Gastroesophageal sphincter (tissue), 4 donors: Measurements from ENCODE around the gene HIP1. TPM values are rescaled to one million over a fixed set of nuclear protein-coding genes. Genes with fewer than 3 reads are reported as not detected.

ENCODE experiments used
- ATAC-seq: fragments of 150-250 bp; one replicate; pipeline ENCODE4 v1.9.1; 2016; ENCODE audit warnings: mild to moderate bottlenecking, moderate library complexity
- H3K27ac ChIP-seq, 4 donors: fragments of 200-600 bp; sonication (generic) in 3 of 4; 1 replicate in 3 of 4; 2 replicates in 1 of 4; pipeline ENCODE4 v1.5.1; 2016 to 2019
- H3K27me3 ChIP-seq: fragments of 200-600 bp; sonication (generic); one replicate; pipeline ENCODE4 v1.5.1; 2019
- H3K36me3 ChIP-seq, 2 donors: fragments of 200-600 bp; sonication (generic); one replicate each; pipeline ENCODE4 v1.5.1; 2019; ENCODE audit warnings: control low read depth in 1 of 2
- H3K4me1 ChIP-seq, 3 donors: fragments of 200-600 bp; sonication (generic); 1 replicate in 2 of 3; 2 replicates in 1 of 3; pipeline ENCODE4 v1.5.1; 2016 to 2019; ENCODE audit warnings: control low read depth in 2 of 3
- H3K4me3 ChIP-seq, 2 donors: fragments of 200-600 bp; sonication (generic); one replicate each; pipeline ENCODE4 v1.5.1; 2019; ENCODE audit warnings: mild to moderate bottlenecking in 1 of 2, moderate library complexity in 1 of 2
- H3K9me3 ChIP-seq, 3 donors: fragments of 200-600 bp; sonication (generic); one replicate each; pipeline ENCODE4 v1.5.1; 2017 to 2019; ENCODE audit warnings: control low read depth in 2 of 3
- EP300 ChIP-seq: sonication (generic); formaldehyde crosslinking; IDR thresholded peaks from one replicate; pipeline ENCODE4 v1.6.1; 2017; ENCODE audit warnings: antibody characterized with exemption, mild to moderate bottlenecking
- POLR2A ChIP-seq, 2 donors: fragments of 450-650 bp; IDR thresholded peaks; one replicate each; pipeline ENCODE4 v1.6.1; 2017; ENCODE audit warnings: antibody characterized with exemption in 2 of 2, mild to moderate bottlenecking in 2 of 2, moderate library complexity in 1 of 2
- POLR2AphosphoS5 ChIP-seq: sonication (generic); formaldehyde crosslinking; IDR thresholded peaks from one replicate; pipeline ENCODE4 v1.6.1; 2017; ENCODE audit warnings: antibody characterized with exemption
- WGBS, 2 donors: methylation state at CpG; one replicate each; pipeline ENCODE4 v1.1.5; 2018; ENCODE audit warnings: low coverage in 1 of 2; 5-methylcytosine and 5-hydroxymethylcytosine counted together
- total RNA-seq, 4 donors: library from RNA; depleted of rRNA; stranded (reverse); fragments of >200 nt; gene quantifications; one replicate each; pipeline ENCODE4 v1.1.0, GENCODE V29; 2016
- TF ChIP-seq, protein P1 (sequence below), 4 experiments: fragments of 200-600 bp in 2 of 4; fragments of 450-650 bp in 2 of 4; sonication (generic) in 1 of 4; IDR thresholded peaks; one replicate each; pipeline ENCODE4 v1.5.1; 2017 to 2019; ENCODE audit warnings: antibody characterized with exemption in 4 of 4, mild to moderate bottlenecking in 2 of 4, moderate library complexity in 2 of 4

HIP1 gene
- total RNA-seq, 4 donors from 2014 or later: 12.3 to 32.6 (median 22.6) TPM

DNA sequence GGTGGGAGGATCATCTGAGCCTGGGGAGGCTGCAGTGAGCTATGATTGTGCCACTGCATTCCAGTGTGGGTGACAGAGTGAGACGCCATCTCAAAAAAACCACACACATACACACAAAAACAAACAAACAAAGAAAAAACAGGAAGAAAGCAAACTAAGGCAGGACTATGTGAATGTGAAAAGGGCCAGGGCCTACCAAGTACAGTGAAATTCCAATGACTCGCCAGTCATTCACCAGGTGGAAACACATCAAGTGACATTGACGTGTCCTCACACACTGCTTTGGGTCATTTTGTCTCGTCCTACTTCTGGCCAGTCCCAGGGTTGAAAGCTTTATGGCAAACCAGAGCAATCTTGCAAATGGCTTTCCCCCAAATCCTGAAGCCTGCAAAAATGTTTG lies 79.9 kb downstream of the HIP1 start:
- Histone ChIP-seq H3K4me3 (no peak overlapping the region), H3K36me3 (no peaks in the 10 kb centered on the region), H3K4me1 (no peaks in the 10 kb centered on the region), H3K27ac (peak overlapping the region in 1 of 4 donors; percentile 14), H3K27me3 (no peaks in the 10 kb centered on the region), H3K9me3 (no peaks in the 10 kb centered on the region)
- WGBS, 2 donors: 89 to 94% methylated on average over 4 of the region's 4 CpGs
- no peak for TF ChIP-seq EP300
- TF ChIP-seq, protein P1, sequence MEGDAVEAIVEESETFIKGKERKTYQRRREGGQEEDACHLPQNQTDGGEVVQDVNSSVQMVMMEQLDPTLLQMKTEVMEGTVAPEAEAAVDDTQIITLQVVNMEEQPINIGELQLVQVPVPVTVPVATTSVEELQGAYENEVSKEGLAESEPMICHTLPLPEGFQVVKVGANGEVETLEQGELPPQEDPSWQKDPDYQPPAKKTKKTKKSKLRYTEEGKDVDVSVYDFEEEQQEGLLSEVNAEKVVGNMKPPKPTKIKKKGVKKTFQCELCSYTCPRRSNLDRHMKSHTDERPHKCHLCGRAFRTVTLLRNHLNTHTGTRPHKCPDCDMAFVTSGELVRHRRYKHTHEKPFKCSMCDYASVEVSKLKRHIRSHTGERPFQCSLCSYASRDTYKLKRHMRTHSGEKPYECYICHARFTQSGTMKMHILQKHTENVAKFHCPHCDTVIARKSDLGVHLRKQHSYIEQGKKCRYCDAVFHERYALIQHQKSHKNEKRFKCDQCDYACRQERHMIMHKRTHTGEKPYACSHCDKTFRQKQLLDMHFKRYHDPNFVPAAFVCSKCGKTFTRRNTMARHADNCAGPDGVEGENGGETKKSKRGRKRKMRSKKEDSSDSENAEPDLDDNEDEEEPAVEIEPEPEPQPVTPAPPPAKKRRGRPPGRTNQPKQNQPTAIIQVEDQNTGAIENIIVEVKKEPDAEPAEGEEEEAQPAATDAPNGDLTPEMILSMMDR (IDR thresholded peaks at IDR 0.05): no peak
- TF ChIP-seq POLR2AphosphoS5: no peak
- TF ChIP-seq POLR2A (IDR thresholded peaks at IDR 0.05): no peak
- no peak for ATAC-seq

DNA sequence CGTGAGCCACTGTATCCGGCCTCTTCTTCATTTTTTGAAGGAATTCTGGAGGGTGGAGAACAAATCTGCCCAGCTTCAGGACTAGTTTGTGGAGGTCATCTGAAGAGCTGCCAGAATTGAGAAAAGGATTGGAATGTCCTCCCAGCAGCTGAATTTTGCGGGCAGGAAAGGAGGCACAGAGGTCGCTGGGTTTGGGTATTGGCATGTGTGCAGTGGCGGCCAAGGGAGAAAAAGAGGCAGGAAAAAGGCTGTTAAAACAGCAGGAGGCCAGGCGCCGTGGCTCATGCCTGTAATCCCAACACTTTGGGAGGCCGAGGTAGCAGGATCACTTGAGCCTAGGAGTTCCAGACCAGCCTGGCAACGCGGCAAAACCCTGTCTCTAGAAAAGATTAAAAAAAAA lies 80.4 kb downstream of the HIP1 start:
- Histone ChIP-seq H3K9me3 (no peaks in the 10 kb centered on the region), H3K4me1 (no peaks in the 10 kb centered on the region), H3K27me3 (no peaks in the 10 kb centered on the region), H3K36me3 (no peaks in the 10 kb centered on the region), H3K4me3 (no peak overlapping the region), H3K27ac (peak overlapping the region in 1 of 4 donors; percentile 14)
- 82 to 87% methylated on average over 4 to 8 of the region's 10 CpGs for WGBS, 2 donors
- ATAC-seq: no peak
- no peak for TF ChIP-seq POLR2AphosphoS5
- TF ChIP-seq, protein P1 (IDR thresholded peaks at IDR 0.05): no peak
- TF ChIP-seq EP300: no peak

DNA sequence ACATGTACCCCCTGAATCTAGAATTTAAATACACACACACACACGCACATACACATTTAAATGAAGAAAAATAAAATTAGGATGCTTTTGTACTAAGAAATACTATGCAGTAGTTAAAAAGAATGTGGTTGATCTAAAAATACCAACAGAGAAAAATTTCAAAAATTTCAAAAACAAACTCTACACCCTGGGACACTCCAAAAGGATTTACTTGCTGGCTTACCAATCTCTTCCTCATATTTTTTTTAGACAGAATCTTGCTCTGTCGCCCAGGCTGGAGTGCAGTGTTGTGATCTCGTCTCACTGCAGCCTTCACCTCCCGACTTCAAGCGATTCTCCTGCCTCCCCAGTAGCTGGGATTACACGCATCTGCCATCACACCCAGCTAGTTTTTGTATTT lies 80.9 kb downstream of the HIP1 start:
- Histone ChIP-seq H3K27me3 (no peaks in the 10 kb centered on the region), H3K9me3 (no peaks in the 10 kb centered on the region), H3K4me3 (no peak overlapping the region), H3K27ac (peak overlapping the region in 1 of 4 donors; percentile 14), H3K4me1 (no peaks in the 10 kb centered on the region), H3K36me3 (no peaks in the 10 kb centered on the region)
- 67 to 79% methylated on average over 6 of the region's 6 CpGs for WGBS, 2 donors
- TF ChIP-seq, protein P1 (IDR thresholded peaks at IDR 0.05): no peak
- TF ChIP-seq POLR2AphosphoS5 (no peak), POLR2A (IDR thresholded peaks at IDR 0.05) (no peak), EP300 (no peak)
- no peak for ATAC-seq

DNA sequence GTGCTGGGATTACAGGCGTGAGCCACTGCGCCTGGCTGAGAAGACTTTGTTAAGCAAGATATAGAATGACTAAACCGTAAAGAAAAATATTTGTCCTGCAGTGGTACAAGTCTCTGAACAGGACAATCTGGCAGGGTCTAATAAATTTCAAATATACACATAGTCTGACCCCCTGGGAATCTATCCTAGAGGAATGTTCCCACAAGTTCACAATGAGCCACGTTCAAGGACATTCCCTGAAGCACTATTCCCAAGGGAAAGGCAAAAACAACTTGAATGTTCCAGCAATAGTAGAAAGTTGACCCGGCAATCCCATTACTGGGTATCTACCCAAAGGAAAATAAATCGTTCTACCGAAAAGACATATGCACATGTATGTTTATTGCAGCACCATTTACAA lies 82.0 kb downstream of the HIP1 start:
- no peak for ATAC-seq
- no peaks in the 10 kb centered on the region for H3K36me3 ChIP-seq
- WGBS, 2 donors: 91 to 97% methylated on average over 4 to 6 of the region's 7 CpGs
- no peaks in the 10 kb centered on the region for H3K9me3 ChIP-seq
- H3K27me3 ChIP-seq: no peaks in the 10 kb centered on the region
- no peak overlapping the region for H3K27ac ChIP-seq
- H3K4me1 ChIP-seq: no peaks in the 10 kb centered on the region
- no peak for TF ChIP-seq POLR2AphosphoS5
- TF ChIP-seq, protein P1 (IDR thresholded peaks at IDR 0.05): no peak
- no peak for TF ChIP-seq EP300
- TF ChIP-seq POLR2A (IDR thresholded peaks at IDR 0.05): no peak
- no peak overlapping the region for H3K4me3 ChIP-seq

DNA sequence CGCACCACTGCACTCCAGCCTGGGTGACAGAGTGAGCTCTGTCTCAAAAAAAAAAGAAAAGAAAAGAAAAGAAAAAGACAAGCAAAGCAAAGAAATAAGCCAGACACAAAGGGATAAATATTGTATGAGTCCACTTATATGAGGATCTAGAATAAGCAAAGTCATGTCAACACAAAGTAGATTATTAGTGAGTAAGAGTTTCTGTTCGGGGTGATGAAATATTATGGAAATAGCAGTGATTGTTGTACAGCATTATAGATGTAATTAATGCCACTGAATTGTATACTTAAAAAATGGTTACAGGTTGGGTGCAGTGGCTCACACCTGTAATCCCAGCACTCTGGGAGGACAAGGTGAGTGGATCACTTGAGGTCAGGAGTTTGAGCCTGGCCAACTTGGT lies 83.2 kb downstream of the HIP1 start:
- Histone ChIP-seq H3K36me3 (no peaks in the 10 kb centered on the region), H3K27ac (no peak overlapping the region), H3K9me3 (no peaks in the 10 kb centered on the region), H3K4me1 (peaks cover 0 to 5% (median 0%) of the 10 kb centered on the region in 3 donors), H3K4me3 (no peak overlapping the region), H3K27me3 (no peaks in the 10 kb centered on the region)
- TF ChIP-seq EP300: no peak
- TF ChIP-seq POLR2A (IDR thresholded peaks at IDR 0.05): no peak
- TF ChIP-seq POLR2AphosphoS5: no peak
- TF ChIP-seq, protein P1 (IDR thresholded peaks at IDR 0.05): no peak
- WGBS, 2 donors: 80 to 86% methylated on average over 1 to 2 of the region's 2 CpGs
- no peak for ATAC-seq
